A673 (cell line): Measurements from ENCODE around the gene CARD19. TPM values are rescaled to one million over a fixed set of nuclear protein-coding genes. Genes with fewer than 3 reads are reported as not detected.

Source experiments
- BruUV-seq: library from RNA; stranded (reverse); fragments of 400-500 nt; replicated peaks from 2 replicates; lab custom pipeline; 2021; lab: Mats Ljungman, UMichigan
- CTCF ChIA-PET: fragments of 300-600 bp; sonication (Branson Sonifier 250); formaldehyde crosslinking; loops from one replicate; lab custom pipeline; 2022; ENCODE audit warnings: antibody characterized with exemption; lab: Charles Lee
- POLR2A ChIA-PET: fragments of 300-600 bp; sonication (Branson Sonifier 250); formaldehyde crosslinking; loops from one replicate; lab custom pipeline; 2022; ENCODE audit warnings: antibody characterized with exemption; ENCODE audit not compliant: low non-redundant PET; lab: Charles Lee
- DNase-seq: peaks from one replicate; pipeline ENCODE4 v3.0.0-alpha.2; 2015; ENCODE audit warnings: low spot score
- H3K27ac ChIP-seq: fragments of 200-600 bp; sonication (generic); 2 replicates; pipeline ENCODE4 v1.5.1; 2016; ENCODE audit warnings: mixed run types, low read depth, mild to moderate bottlenecking, mixed read lengths, antibody characterized with exemption, low read length; ENCODE audit not compliant: poor library complexity, severe bottlenecking
- H3K27me3 ChIP-seq: fragments of 200-600 bp; sonication (generic); replicated peaks from 2 replicates; pipeline ENCODE4 v1.6.1; 2017; ENCODE audit warnings: mixed run types, low read depth, mild to moderate bottlenecking, mixed read lengths, antibody characterized with exemption, low read length; ENCODE audit not compliant: insufficient read depth, poor library complexity
- H3K36me3 ChIP-seq: fragments of 200-600 bp; sonication (generic); 2 replicates; pipeline ENCODE4 v1.6.1; 2016; ENCODE audit warnings: mixed run types, mild to moderate bottlenecking, mixed read lengths, antibody characterized with exemption, low read length; ENCODE audit not compliant: insufficient read depth, poor library complexity, severe bottlenecking
- H3K4me1 ChIP-seq: fragments of 200-600 bp; sonication (generic); 2 replicates; pipeline ENCODE4 v1.6.1; 2017; ENCODE audit warnings: mixed run types, mild to moderate bottlenecking, mixed read lengths, antibody characterized with exemption, low read length; ENCODE audit not compliant: insufficient read depth, poor library complexity, severe bottlenecking
- H3K4me3 ChIP-seq: fragments of 200-600 bp; sonication (generic); 2 replicates; pipeline ENCODE4 v1.5.1; 2016; ENCODE audit warnings: low read depth, mixed run types, mild to moderate bottlenecking, mixed read lengths, low read length; ENCODE audit not compliant: poor library complexity, severe bottlenecking
- H3K9me3 ChIP-seq: fragments of 200-600 bp; sonication (generic); 2 replicates; pipeline ENCODE4 v1.6.1; 2016; ENCODE audit warnings: mixed run types, low read depth, mild to moderate bottlenecking, mixed read lengths, antibody characterized with exemption, low read length; ENCODE audit not compliant: poor library complexity, severe bottlenecking
- CTCF ChIP-seq: fragments of 300-800, 200-600 bp; sonication (generic); conservative IDR thresholded peaks from 2 replicates; pipeline ENCODE4 v1.5.1; 2017; ENCODE audit warnings: low read depth, mild to moderate bottlenecking, antibody characterized with exemption, low read length, moderate library complexity, mixed read lengths
- EZH2 ChIP-seq: fragments of 200-600 bp; sonication (generic); IDR thresholded peaks from 2 replicates; pipeline ENCODE4 v1.6.1; 2017; ENCODE audit warnings: borderline replicate concordance, low read depth, mild to moderate bottlenecking, mixed read lengths, antibody characterized with exemption, low read length; ENCODE audit not compliant: poor library complexity, severe bottlenecking
- intact Hi-C: fragments of 100-400 bp; cut with micrococcal nuclease; formaldehyde crosslinking; loops from one replicate; pipeline ENCODE4 v1.10.0; 2022; ENCODE audit not compliant: unreplicated experiment
- total RNA-seq: library from RNA; stranded (reverse); gene quantifications from 2 replicates; pipeline ENCODE4 v1.2.3, GENCODE V29; 2021

Gene CARD19
- total RNA-seq, 1 experiment from 2014 or later = 12.2 TPM

DNA sequence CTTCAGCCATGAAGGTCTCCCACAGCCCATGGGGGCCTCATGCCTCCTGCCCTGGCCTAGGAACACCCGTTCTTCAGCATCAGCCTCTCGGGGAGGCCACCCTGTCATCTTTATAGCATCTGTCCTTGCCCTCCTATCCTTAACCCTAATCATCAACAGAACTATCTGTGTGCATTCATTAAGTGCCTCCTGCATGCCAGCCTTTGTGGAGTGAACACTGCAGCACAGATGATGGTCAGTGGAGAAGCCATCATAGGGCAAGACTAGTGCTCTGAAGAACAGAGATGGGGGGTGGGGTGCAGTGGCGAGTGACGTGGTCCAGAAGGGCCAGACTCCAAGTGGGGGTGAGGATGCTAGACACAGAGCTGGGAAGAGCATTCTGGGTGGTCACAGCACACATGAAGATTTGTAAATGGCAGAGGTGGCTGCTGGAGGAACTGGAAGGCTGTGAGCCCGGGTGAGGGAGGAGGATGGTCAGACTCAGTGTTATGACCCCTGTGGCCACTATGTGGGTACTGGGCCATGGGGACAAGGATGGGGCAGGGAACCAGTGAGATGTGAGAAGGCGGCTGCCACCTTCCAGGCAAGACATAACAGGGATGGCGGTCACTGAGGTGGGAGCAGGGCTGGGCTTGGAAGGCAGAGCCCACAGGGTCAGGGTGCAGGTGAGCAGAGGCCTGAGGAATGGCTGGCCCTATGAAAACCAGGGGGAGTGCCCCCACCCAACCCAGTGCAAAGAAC is 3.6 kb upstream of the CARD19 start:
- intact Hi-C loops = no loop called here
- TF ChIP-seq CTCF (no peak), EZH2 (no peak)
- ChIA-PET POLR2A (interaction anchor here (0.7 kb wide), 1 partner anchor 474 kb away, joined by 4 read pairs; no protein-coding TSS in a partner anchor), CTCF (no interaction called here)
- H3K27me3 ChIP-seq = no peaks in the 10 kb centered on the region
- no peak for DNase-seq
- H3K4me1 ChIP-seq = peaks cover 19% of the 10 kb centered on the region
- BruUV-seq = no TSS peak
- H3K27ac ChIP-seq = no peak overlapping the region
- no peaks in the 10 kb centered on the region for H3K36me3 ChIP-seq
- no peak overlapping the region for H3K4me3 ChIP-seq
- H3K9me3 ChIP-seq = no peaks in the 10 kb centered on the region

- CTCF ChIA-PET = no interaction called here
- POLR2A ChIA-PET = no interaction called here
- no peaks in the 10 kb centered on the region for H3K36me3 ChIP-seq
These were observed 2.7 kb upstream of the CARD19 start for GRCh38 chr9:93093127-93093876.

More at GRCh38 chr9:93093127-93093876, 2.7 kb upstream of the CARD19 start:
- no peak for DNase-seq
- H3K4me3 ChIP-seq = no peak overlapping the region
- peaks cover 20% of the 10 kb centered on the region for H3K4me1 ChIP-seq
- no TSS peak for BruUV-seq
- no peak overlapping the region for H3K27ac ChIP-seq
- TF ChIP-seq CTCF = no peak
- no peak for TF ChIP-seq EZH2
- intact Hi-C loops = no loop called here
- no peaks in the 10 kb centered on the region for H3K27me3 ChIP-seq
- H3K9me3 ChIP-seq = no peaks in the 10 kb centered on the region
